Measurements from ENCODE around the gene ARID3B. TPM values are rescaled to one million over a fixed set of nuclear protein-coding genes. Genes with fewer than 3 reads are reported as not detected.
A peak's percentile ranks its signal among the peaks of the same experiment; 100 is the strongest.
"Not testable (repeated sequence)": the region's sequence is repeated elsewhere in the genome, so short reads cannot be mapped to it uniquely, and the experiment has no call there.

Gene ARID3B
- total and polyA plus RNA-seq, 12 donors = 1.0 to 7.1 (median 3.5) TPM

GRCh38 chr15:74505837-74506514 is 35.0 kb upstream of the ARID3B start:
- 89 to 96% (median 92%) methylated on average over 6 of the region's 6 CpGs for WGBS, 4 donors
- intact Hi-C loops (cut with DNase I) = no loop called here
- TF ChIP-seq CTCF (IDR thresholded peaks at IDR 0.05) = no peak

GRCh38 chr15:74506515-74506840 is 34.5 kb upstream of the ARID3B start:
- Histone ChIP-seq H3K9me3 (replicated peaks in 1 of 3) (no peaks in the 10 kb centered on the region), H3K36me3 (replicated peaks in 1 of 2) (no peaks in the 10 kb centered on the region), H3K4me3 (no peak overlapping the region), H3K27ac (no peak overlapping the region), H3K4me1 (replicated peaks in 1 of 2) (no peaks in the 10 kb centered on the region), H3K27me3 (no peaks in the 10 kb centered on the region)
- WGBS, 4 donors = 87 to 95% (median 91%) methylated on average over 4 of the region's 4 CpGs
- intact Hi-C loops (cut with DNase I) = no loop called here
- no peak for DNase-seq
- TF ChIP-seq CTCF (IDR thresholded peaks at IDR 0.05) = no peak
- TF ChIP-seq POLR2A (IDR thresholded peaks at IDR 0.05) = no peak

More at GRCh38 chr15:74505837-74506514, 35.0 kb upstream of the ARID3B start:
- Histone ChIP-seq H3K4me1 (replicated peaks in 1 of 2) (no peaks in the 10 kb centered on the region), H3K9me3 (replicated peaks in 1 of 3) (no peaks in the 10 kb centered on the region), H3K4me3 (no peak overlapping the region), H3K36me3 (replicated peaks in 1 of 2) (no peaks in the 10 kb centered on the region), H3K27me3 (no peaks in the 10 kb centered on the region), H3K27ac (no peak overlapping the region)
- DNase-seq = no peak

GRCh38 chr15:74511583-74511982 is 29.4 kb upstream of the ARID3B start:
- Histone ChIP-seq H3K9me3 (replicated peaks in 1 of 3) (no peaks in the 10 kb centered on the region), H3K4me1 (replicated peaks in 1 of 2) (no peaks in the 10 kb centered on the region), H3K36me3 (replicated peaks in 1 of 2) (no peaks in the 10 kb centered on the region), H3K27ac (peak overlapping the region in 2 of 5 donors; percentile 51 to 67), H3K4me3 (no peak overlapping the region), H3K27me3 (no peaks in the 10 kb centered on the region)
- no peak for DNase-seq
- intact Hi-C loops (cut with DNase I) = no loop called here
- 65 to 74% (median 72%) methylated on average over 4 of the region's 4 CpGs for WGBS, 4 donors
- no peak for TF ChIP-seq POLR2A (IDR thresholded peaks at IDR 0.05)
- TF ChIP-seq CTCF (IDR thresholded peaks at IDR 0.05) = no peak

GRCh38 chr15:74514059-74514458 is 27.0 kb upstream of the ARID3B start:
- WGBS, 4 donors = 77 to 84% (median 79%) methylated on average over 4 of the region's 4 CpGs

GRCh38 chr15:74517096-74517495 is 23.9 kb upstream of the ARID3B start:
- intact Hi-C loops (cut with DNase I) = no loop called here
- TF ChIP-seq CTCF (IDR thresholded peaks at IDR 0.05) (no peak), POLR2A (IDR thresholded peaks at IDR 0.05) (no peak)
- no peaks in the 10 kb centered on the region for H3K36me3 ChIP-seq (replicated peaks in 1 of 2)
- no peak overlapping the region for H3K4me3 ChIP-seq
- DNase-seq = no peak
- H3K27ac ChIP-seq = no peak overlapping the region
- H3K9me3 ChIP-seq (replicated peaks in 1 of 3) = no peaks in the 10 kb centered on the region
- no peaks in the 10 kb centered on the region for H3K27me3 ChIP-seq
- H3K4me1 ChIP-seq (replicated peaks in 1 of 2) = no peaks in the 10 kb centered on the region

More at GRCh38 chr15:74514059-74514458, 27.0 kb upstream of the ARID3B start:
- H3K27ac ChIP-seq; intact Hi-C loops (cut with DNase I); H3K4me3 ChIP-seq; H3K9me3 ChIP-seq (replicated peaks in 1 of 3); H3K36me3 ChIP-seq (replicated peaks in 1 of 2); DNase-seq; H3K27me3 ChIP-seq; H3K4me1 ChIP-seq (replicated peaks in 1 of 2): not testable (repeated sequence)

Measured in adrenal gland (tissue), 12 donors.